ENCODE data around the gene HNRNPL. TPM values are rescaled to one million over a fixed set of nuclear protein-coding genes. Genes with fewer than 3 reads are reported as not detected.
"Not testable (repeated sequence)": the region's sequence is repeated elsewhere in the genome, so short reads cannot be mapped to it uniquely, and the experiment has no call there.

Gene HNRNPL
- total and polyA plus RNA-seq, 10 of the 15 experiments (the other 5 are each of a cell fraction or from before 2014, with no cell fraction given) = 32.5 to 512 (median 306) TPM

- no peak overlapping the region for H2AFZ ChIP-seq (ENCODE audit: control insufficient read depth, low read depth, low read length)
- POLR2A ChIA-PET = interaction anchor here (1.0 to 3.0 kb wide), 4 partner anchors 11 to 27 kb away, joined by 3 to 12 read pairs (median 7); partner anchors contain the start of gene HNRNPL
- no peaks in the 10 kb centered on the region; the same call in none of the 2 replicates for H3K79me2 ChIP-seq (ENCODE audit: control insufficient read depth, insufficient read depth, low read length)
These were observed 26.0 kb upstream of the HNRNPL start for GRCh38 chr19:38875656-38876395.

GRCh38 chr19:38873400-38873799 lies 23.6 kb upstream of the HNRNPL start:
- H3K36me3 ChIP-seq (ENCODE audit: control insufficient read depth in 2 of 2, insufficient read depth in 2 of 2, low read length in 1 of 2); H2AFZ ChIP-seq (ENCODE audit: control insufficient read depth, low read depth, low read length); H4K20me1 ChIP-seq (ENCODE audit: control insufficient read depth, insufficient read depth); DNase-seq (ENCODE audit: low read depth, low spot score); ATAC-seq; FAIRE-seq; H3K9ac ChIP-seq (ENCODE audit: control insufficient read depth, insufficient read depth, low read length); H3K27me3 ChIP-seq (replicated peaks in 1 of 2; ENCODE audit: control insufficient read depth in 2 of 2, insufficient read depth in 2 of 2, low read length in 1 of 2); RAD21 ChIA-PET (ENCODE audit: unreplicated experiment); intact Hi-C loops (cut with micrococcal nuclease; ENCODE audit: unreplicated experiment); BruUV-seq (replicated peaks); H3K4me3 ChIP-seq; H3K4me2 ChIP-seq (ENCODE audit: control insufficient read depth, insufficient read depth); H3K79me2 ChIP-seq (ENCODE audit: control insufficient read depth, insufficient read depth, low read length); H3K27ac ChIP-seq (ENCODE audit: control insufficient read depth, insufficient read depth); H3K9me3 ChIP-seq (replicated peaks; ENCODE audit: control insufficient read depth, insufficient read depth, low read length); in situ Hi-C loops (cut with MboI): not testable (repeated sequence)
- POLR2A ChIA-PET = interaction anchor here (0.9 kb wide), 1 partner anchor 9 kb away, joined by 3 read pairs; no protein-coding TSS in a partner anchor
- CTCF ChIA-PET = interaction anchor here (0.6 kb wide), 1 partner anchor 328 kb away, joined by 3 read pairs; no protein-coding TSS in a partner anchor
- SMC1A ChIA-PET (ENCODE audit: uncharacterized antibody, unreplicated experiment) = interaction anchor here (0.9 to 1.9 kb wide), 5 partner anchors 9 to 356 kb away, joined by 3 to 4 read pairs (median 3); partner anchors contain the start of genes NFKBIB and SIRT2
- peaks cover 15% of the 10 kb centered on the region for H3K4me1 ChIP-seq (ENCODE audit: control insufficient read depth, insufficient read depth, low read length)
- 99% methylated on average over 10 of the region's 10 CpGs for WGBS (ENCODE audit: insufficient coverage, insufficient replicate concordance, low lambda C conversion rate, missing lambda C conversion rate)

More at GRCh38 chr19:38875656-38876395, 26.0 kb upstream of the HNRNPL start:
- BruUV-seq (replicated peaks) = no TSS peak
- ATAC-seq = 0 out of 3 replicates have a peak, but pooled peaks have one; percentile 7
- Histone ChIP-seq H3K4me3 (no peak overlapping the region), H3K27ac (ENCODE audit: control insufficient read depth, insufficient read depth) (no peak overlapping the region), H3K9me3 (replicated peaks; ENCODE audit: control insufficient read depth, insufficient read depth, low read length) (no peaks in the 10 kb centered on the region), H3K36me3 (ENCODE audit: control insufficient read depth in 2 of 2, insufficient read depth in 2 of 2, low read length in 1 of 2) (peaks cover 0 to 4% of the 10 kb centered on the region in 2 experiments; a peak in 1 of 4 replicates), H4K20me1 (ENCODE audit: control insufficient read depth, insufficient read depth) (no peaks in the 10 kb centered on the region), H3K4me2 (ENCODE audit: control insufficient read depth, insufficient read depth) (no peak overlapping the region), H3K4me1 (ENCODE audit: control insufficient read depth, insufficient read depth, low read length) (peaks cover 7% of the 10 kb centered on the region), H3K27me3 (replicated peaks in 1 of 2; ENCODE audit: control insufficient read depth in 2 of 2, insufficient read depth in 2 of 2, low read length in 1 of 2) (no peaks in the 10 kb centered on the region), H3K9ac (ENCODE audit: control insufficient read depth, insufficient read depth, low read length) (no peak overlapping the region)
- DNase-seq (ENCODE audit: low read depth, low spot score) = no peak
- TF ChIP-seq SMAD5 (IDR thresholded peaks at IDR 0.05; ENCODE audit: low read depth) = no peak
- CTCF ChIA-PET = interaction anchor here (1.2 to 4.8 kb wide), 2 partner anchors 12 to 360 kb away, joined by 3 to 62 read pairs; no protein-coding TSS in a partner anchor
- RAD21 ChIA-PET (ENCODE audit: unreplicated experiment) = interaction anchor here (0.7 kb wide), 1 partner anchor 54 kb away, joined by 3 read pairs; the partner anchor contains the start of genes MRPS12 and SARS2
- FAIRE-seq = no peak
- SMC1A ChIA-PET (ENCODE audit: uncharacterized antibody, unreplicated experiment) = interaction anchor here (0.6 to 1.2 kb wide), 4 partner anchors 12 to 914 kb away, joined by 3 to 4 read pairs (median 3); no protein-coding TSS in a partner anchor
- in situ Hi-C loops (cut with MboI) = no loop called here
- WGBS (ENCODE audit: insufficient coverage, insufficient replicate concordance, low lambda C conversion rate, missing lambda C conversion rate) = 92% methylated on average over 6 of the region's 6 CpGs
- intact Hi-C loops (cut with micrococcal nuclease; ENCODE audit: unreplicated experiment) = no loop called here
